GM10266 (cell line): ENCODE data around the gene JPH4.

Experiments
- DNase-seq: peaks from one replicate; pipeline ENCODE4 v3.0.0; 2012; ENCODE audit errors: extremely low spot score
- TF ChIP-seq, protein P1 (sequence below): IDR thresholded peaks from 2 replicates; pipeline ENCODE4 v1.5.1; 2012; ENCODE audit warnings: mild to moderate bottlenecking, low read depth; ENCODE audit not compliant: control insufficient read depth, insufficient read depth; ENCODE audit errors: missing control alignments

The JPH4 gene

DNA sequence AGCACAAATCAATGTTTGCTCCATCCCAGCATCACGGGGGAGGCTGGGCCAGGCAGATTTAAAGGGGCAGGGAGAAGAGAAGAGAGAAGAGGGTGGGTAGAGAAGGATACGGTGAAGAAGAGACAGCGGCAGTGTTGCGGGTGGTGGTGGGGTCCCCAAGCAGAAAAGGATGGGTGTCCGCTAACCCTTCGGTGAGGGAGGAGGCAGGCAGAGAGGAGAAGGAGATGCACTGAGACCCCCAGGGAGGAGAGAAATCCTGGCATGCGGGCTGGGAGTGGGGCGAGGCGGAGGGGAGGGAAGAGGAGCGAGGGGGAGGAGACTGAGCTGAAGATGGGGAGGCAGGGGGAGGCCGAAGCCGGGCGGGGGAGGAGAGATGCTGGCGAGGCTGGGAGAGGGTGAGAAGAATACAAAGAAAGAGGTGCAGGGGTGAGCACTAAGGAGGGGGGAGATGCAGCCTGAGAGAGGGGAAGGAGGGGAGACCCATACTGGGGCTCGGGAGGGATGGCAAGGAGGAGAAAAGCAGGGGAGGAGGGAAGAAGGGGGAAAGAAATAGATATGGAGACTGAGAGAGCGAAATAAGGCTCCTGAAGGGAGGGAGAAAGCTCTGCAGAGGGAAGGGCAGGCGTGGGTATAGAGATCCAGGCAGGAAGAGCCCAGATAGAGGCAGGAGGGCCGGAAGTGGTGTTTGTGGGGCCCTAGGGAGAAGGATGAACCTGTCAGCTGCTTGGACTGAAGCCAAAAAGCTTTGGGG is at the start of gene JPH4:
Gene JPH4, minus strand, starts transcription at position 231 of the 751 bp plus-strand sequence. CDS start 1,337 bp downstream, outside the sequence.
- DNase-seq: no peak
- TF ChIP-seq, protein P1, sequence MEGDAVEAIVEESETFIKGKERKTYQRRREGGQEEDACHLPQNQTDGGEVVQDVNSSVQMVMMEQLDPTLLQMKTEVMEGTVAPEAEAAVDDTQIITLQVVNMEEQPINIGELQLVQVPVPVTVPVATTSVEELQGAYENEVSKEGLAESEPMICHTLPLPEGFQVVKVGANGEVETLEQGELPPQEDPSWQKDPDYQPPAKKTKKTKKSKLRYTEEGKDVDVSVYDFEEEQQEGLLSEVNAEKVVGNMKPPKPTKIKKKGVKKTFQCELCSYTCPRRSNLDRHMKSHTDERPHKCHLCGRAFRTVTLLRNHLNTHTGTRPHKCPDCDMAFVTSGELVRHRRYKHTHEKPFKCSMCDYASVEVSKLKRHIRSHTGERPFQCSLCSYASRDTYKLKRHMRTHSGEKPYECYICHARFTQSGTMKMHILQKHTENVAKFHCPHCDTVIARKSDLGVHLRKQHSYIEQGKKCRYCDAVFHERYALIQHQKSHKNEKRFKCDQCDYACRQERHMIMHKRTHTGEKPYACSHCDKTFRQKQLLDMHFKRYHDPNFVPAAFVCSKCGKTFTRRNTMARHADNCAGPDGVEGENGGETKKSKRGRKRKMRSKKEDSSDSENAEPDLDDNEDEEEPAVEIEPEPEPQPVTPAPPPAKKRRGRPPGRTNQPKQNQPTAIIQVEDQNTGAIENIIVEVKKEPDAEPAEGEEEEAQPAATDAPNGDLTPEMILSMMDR: no peak

- no peak for DNase-seq
- TF ChIP-seq, protein P1: no peak
Measured at GRCh38 chr14:23627961-23628360, 49.4 kb upstream of the JPH4 start.

DNA sequence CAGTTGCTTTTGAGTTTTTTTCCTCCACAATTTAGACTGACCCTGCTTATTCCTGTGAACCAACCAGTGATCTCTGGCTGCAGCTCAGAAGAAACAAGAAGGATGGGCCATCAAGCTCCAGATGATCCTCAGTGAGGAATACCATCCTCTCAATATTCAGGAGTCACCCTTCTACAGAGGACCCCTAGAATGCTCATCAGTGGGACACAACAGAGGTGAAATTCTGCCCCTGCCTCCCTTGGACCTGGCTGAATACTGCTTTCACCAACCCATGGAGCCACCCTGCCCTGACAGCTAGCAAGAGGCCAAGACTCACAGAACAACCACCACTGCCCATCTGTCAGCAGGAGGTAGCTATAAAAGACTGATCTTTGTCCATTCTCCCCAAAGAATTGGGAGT is 48.4 kb upstream of the JPH4 start:
- TF ChIP-seq, protein P1: no peak
- no peak for DNase-seq

DNA sequence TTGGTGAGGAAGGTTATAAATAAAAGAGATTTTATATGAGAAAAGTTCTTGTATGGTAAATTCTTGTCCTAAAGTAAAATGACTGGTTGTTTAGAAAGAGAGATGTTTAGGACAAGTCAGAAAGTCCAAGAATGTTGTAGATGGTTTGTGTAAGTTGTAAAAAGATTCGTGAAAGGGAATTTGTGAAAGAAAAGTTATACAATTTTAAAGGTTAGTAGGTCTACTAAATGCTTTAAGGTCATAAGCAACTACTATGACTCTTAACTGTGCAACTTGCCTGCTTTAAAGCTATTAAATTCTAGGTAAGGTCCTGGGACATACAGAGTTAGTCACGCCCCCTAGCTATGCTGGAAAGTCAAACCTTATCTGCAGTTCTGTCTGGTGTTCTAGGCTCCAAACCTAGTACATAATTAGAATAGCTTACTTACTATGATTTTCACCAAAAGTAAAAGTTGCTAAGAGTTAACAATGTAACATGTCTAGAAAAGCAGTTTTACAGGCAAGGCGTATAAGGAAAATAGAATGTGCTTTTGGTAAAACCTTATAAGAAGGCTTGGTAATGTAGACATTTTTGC is 46.3 kb upstream of the JPH4 start:
- DNase-seq: no peak
- TF ChIP-seq, protein P1: no peak

- DNase-seq: no peak
- TF ChIP-seq, protein P1: no peak
Measured at GRCh38 chr14:23623962-23624361, 45.4 kb upstream of the JPH4 start.

DNA sequence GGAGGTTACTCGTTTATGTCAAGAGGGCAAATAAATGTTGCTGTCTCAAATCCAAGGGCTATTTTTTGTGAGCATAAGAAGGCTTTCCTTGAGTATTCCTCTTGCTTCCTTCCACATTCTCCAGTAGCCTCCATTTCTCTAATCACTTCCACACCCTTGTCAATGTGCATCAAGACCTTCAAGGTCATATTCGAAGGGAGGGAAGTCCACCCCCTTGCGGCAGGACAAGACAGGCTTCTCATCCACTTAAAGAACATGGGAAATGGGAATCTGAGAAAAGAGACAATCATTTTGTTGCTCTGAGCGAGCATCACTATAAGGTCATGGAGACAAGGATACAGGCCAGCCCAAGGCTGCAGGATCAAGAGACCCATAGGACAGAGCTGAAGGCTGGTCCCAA is 44.4 kb upstream of the JPH4 start:
- no peak for DNase-seq
- TF ChIP-seq, protein P1: no peak

DNA sequence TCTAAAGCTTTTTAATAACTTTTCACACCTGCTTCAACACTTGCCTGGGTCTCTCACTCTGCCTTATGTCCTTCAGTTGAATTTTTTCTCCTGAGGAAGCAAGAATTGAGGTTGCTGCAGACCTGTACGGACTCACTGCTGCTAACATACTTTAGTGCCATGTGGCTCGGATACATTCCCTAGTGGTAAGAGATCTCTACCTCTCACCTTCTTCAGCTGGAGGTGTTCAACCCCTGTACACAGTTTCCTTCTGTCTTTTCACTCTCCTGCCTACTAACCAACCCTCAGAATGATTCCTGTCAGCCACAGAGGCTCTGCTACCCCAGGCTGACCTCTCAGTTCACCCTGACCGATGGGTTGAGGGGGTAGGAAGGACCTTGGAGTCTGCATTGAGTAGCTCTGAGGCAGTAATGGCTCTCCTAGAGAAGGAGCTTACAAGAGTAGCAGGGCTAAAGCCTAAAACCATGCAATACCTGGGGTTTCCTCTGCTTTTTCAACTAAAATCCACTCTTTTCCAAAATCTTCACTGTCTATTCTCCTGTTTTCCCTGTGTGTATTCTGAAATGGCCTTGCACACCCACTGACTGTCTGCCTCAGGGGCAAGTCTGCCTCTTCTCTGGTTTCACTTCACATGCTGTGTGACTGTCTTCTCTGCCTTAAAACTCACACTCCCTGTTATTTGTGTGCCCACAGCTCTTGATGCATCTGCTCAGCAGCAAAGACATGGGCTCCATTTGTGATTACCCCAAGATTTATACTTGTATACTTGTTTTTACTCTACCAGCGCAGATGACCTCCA is 43.5 kb upstream of the JPH4 start:
- TF ChIP-seq, protein P1: no peak
- DNase-seq: no peak
